WTC11 (cell line): ENCODE data around the gene TMEM156. TPM values are rescaled to one million over a fixed set of nuclear protein-coding genes. Genes with fewer than 3 reads are reported as not detected.
"Not testable (repeated sequence)": the region's sequence is repeated elsewhere in the genome, so short reads cannot be mapped to it uniquely, and the experiment has no call there.

ENCODE experiments used
- ATAC-seq: fragments of 200-7000 bp; cut with Tn5 transposase; 2 replicates; pipeline ENCODE4 v1.10.0; 2021; ENCODE audit warnings: mild to moderate bottlenecking, moderate library complexity
- CTCF ChIA-PET: fragments of 300-600 bp; sonication (Branson Sonifier 250); formaldehyde crosslinking; loops from one replicate; lab custom pipeline; 2021; ENCODE audit warnings: antibody characterized with exemption; lab: Charles Lee
- POLR2A ChIA-PET: fragments of 350-600 bp; sonication (Branson Sonifier 250); formaldehyde crosslinking; loops from one replicate; lab custom pipeline; 2021; ENCODE audit warnings: antibody characterized with exemption; lab: Charles Lee
- DNase-seq: peaks from one replicate; pipeline ENCODE4 v3.0.0; 2021; ENCODE audit warnings: low spot score
- H3K27ac Mint-ChIP-seq: 2 replicates; pipeline ENCODE4 v1.8.0; 2021; ENCODE audit warnings: mixed read lengths
- H3K27me3 Mint-ChIP-seq: 2 replicates; pipeline ENCODE4 v1.8.0; 2021; ENCODE audit warnings: low read depth, mild to moderate bottlenecking, moderate library complexity, mixed read lengths
- H3K36me3 Mint-ChIP-seq: 2 replicates; pipeline ENCODE4 v1.8.0; 2021; ENCODE audit warnings: mixed read lengths
- H3K4me1 Mint-ChIP-seq: 2 replicates; pipeline ENCODE4 v1.8.0; 2022; ENCODE audit warnings: mixed read lengths
- H3K4me3 Mint-ChIP-seq: 2 replicates; pipeline ENCODE4 v1.8.0; 2021; ENCODE audit warnings: mild to moderate bottlenecking, moderate library complexity, mixed read lengths
- H3K9me3 Mint-ChIP-seq: 2 replicates; pipeline ENCODE4 v1.8.0; 2021; ENCODE audit warnings: mixed read lengths
- AFF4 ChIP-seq: sonication (generic); formaldehyde crosslinking; IDR thresholded peaks from 2 replicates; pipeline ENCODE4 v1.8.1; 2023; ENCODE audit warnings: mild to moderate bottlenecking, missing genetic modification reagents, borderline replicate concordance
- AR ChIP-seq: fragments of 250-450 bp; sonication (Bioruptor Pico); IDR thresholded peaks from 2 replicates; pipeline ENCODE4 v1.9.0; 2021; ENCODE audit warnings: mild to moderate bottlenecking
- ESRRA ChIP-seq: sonication (generic); formaldehyde crosslinking; IDR thresholded peaks from 2 replicates; pipeline ENCODE4 v1.8.1; 2022; ENCODE audit warnings: mild to moderate bottlenecking, missing genetic modification reagents, borderline replicate concordance
- FOXJ3 ChIP-seq: sonication (generic); formaldehyde crosslinking; IDR thresholded peaks from 2 replicates; pipeline ENCODE4 v1.9.0; 2021; ENCODE audit warnings: missing genetic modification reagents, mild to moderate bottlenecking, borderline replicate concordance
- GABPB1 ChIP-seq: sonication (generic); formaldehyde crosslinking; IDR thresholded peaks from 2 replicates; pipeline ENCODE4 v1.8.1; 2023; ENCODE audit warnings: mild to moderate bottlenecking, missing genetic modification reagents
- IRF1 ChIP-seq: sonication (generic); formaldehyde crosslinking; IDR thresholded peaks from 2 replicates; pipeline ENCODE4 v1.8.0; 2023; ENCODE audit warnings: missing genetic modification reagents
- MLX ChIP-seq: sonication (generic); formaldehyde crosslinking; IDR thresholded peaks from 2 replicates; pipeline ENCODE4 v1.8.1; 2023; ENCODE audit warnings: mild to moderate bottlenecking, missing genetic modification reagents, moderate library complexity
- NFE2L1 ChIP-seq: sonication (generic); formaldehyde crosslinking; IDR thresholded peaks from 2 replicates; pipeline ENCODE4 v1.8.1; 2023; ENCODE audit warnings: missing genetic modification reagents
- NR1H2 ChIP-seq: sonication (generic); formaldehyde crosslinking; IDR thresholded peaks from 2 replicates; pipeline ENCODE4 v1.9.0; 2021; ENCODE audit warnings: mild to moderate bottlenecking, moderate library complexity, missing genetic modification reagents
- NR2C2 ChIP-seq: sonication (generic); formaldehyde crosslinking; IDR thresholded peaks from 2 replicates; pipeline ENCODE4 v1.8.0; 2022; ENCODE audit warnings: mild to moderate bottlenecking, missing genetic modification reagents
- SP1 ChIP-seq: sonication (generic); formaldehyde crosslinking; conservative IDR thresholded peaks from 2 replicates; pipeline ENCODE4 v1.8.1; 2022; ENCODE audit warnings: missing genetic modification reagents
- TEAD1 ChIP-seq: sonication (generic); formaldehyde crosslinking; IDR thresholded peaks from 2 replicates; pipeline ENCODE4 v1.8.0; 2022; ENCODE audit warnings: mild to moderate bottlenecking, missing genetic modification reagents
- TP53 ChIP-seq: sonication (generic); formaldehyde crosslinking; IDR thresholded peaks from 2 replicates; pipeline ENCODE4 v1.8.1; 2023; ENCODE audit warnings: mild to moderate bottlenecking, missing genetic modification reagents
- ZMAT4 ChIP-seq: fragments of 250-450 bp; sonication (Bioruptor Pico); IDR thresholded peaks from 2 replicates; pipeline ENCODE4 v1.9.0; 2021; ENCODE audit warnings: mild to moderate bottlenecking
- ZNF317 ChIP-seq: sonication (generic); formaldehyde crosslinking; IDR thresholded peaks from 2 replicates; pipeline ENCODE4 v1.8.1; 2023; ENCODE audit warnings: low read depth, mild to moderate bottlenecking, moderate library complexity, missing genetic modification reagents, borderline replicate concordance
- total RNA-seq: library from RNA; stranded (reverse); gene quantifications from 3 replicates; pipeline ENCODE4 v1.2.3, GENCODE V29; 2021

The TMEM156 gene
- total RNA-seq, 1 experiment from 2014 or later, result 0.24 TPM

GRCh38 chr4:39037941-39038340, 5.7 kb upstream of the TMEM156 start (continued):
- TF ChIP-seq MLX (CRISPR knock-in tag), result no peak
- no peak for TF ChIP-seq ZMAT4 (CRISPR knock-in tag)

GRCh38 chr4:39037491-39037825, 5.2 kb upstream of the TMEM156 start:
- H3K27me3 Mint-ChIP-seq, result no peaks in the 10 kb centered on the region
- peak; percentile 77 for ATAC-seq
- peaks cover 12% of the 10 kb centered on the region for H3K4me1 Mint-ChIP-seq
- ChIA-PET POLR2A (no interaction called here), CTCF (no interaction called here)
- no peaks in the 10 kb centered on the region for H3K36me3 Mint-ChIP-seq
- no peak for DNase-seq
- H3K27ac Mint-ChIP-seq, result peak overlapping the region; percentile 79; the same call in 1 of the 2 replicates
- H3K4me3 Mint-ChIP-seq, result no peak overlapping the region
- TF ChIP-seq TEAD1 (CRISPR knock-in tag), result no peak
- no peak for TF ChIP-seq NFE2L1 (CRISPR knock-in tag)
- no peak for TF ChIP-seq ESRRA (CRISPR knock-in tag)
- TF ChIP-seq ZMAT4 (CRISPR knock-in tag), result no peak
- TF ChIP-seq AFF4 (CRISPR knock-in tag), result no peak
- TF ChIP-seq ZNF317, result no peak
- no peak for TF ChIP-seq FOXJ3 (CRISPR knock-in tag)
- TF ChIP-seq SP1 (CRISPR knock-in tag), result no peak
- no peak for TF ChIP-seq TP53
- no peak for TF ChIP-seq GABPB1 (CRISPR knock-in tag)
- TF ChIP-seq, all 79 proteins: peak for 0
- H3K9me3 Mint-ChIP-seq, result no peaks in the 10 kb centered on the region

- TF ChIP-seq NR1H2 (no peak), AR (CRISPR knock-in tag) (no peak), IRF1 (CRISPR knock-in tag) (no peak), NR2C2 (no peak)
- POLR2A ChIA-PET, result no interaction called here
- ATAC-seq (no peak), DNase-seq (no peak)
- Mint-ChIP-seq H3K4me3 (no peak overlapping the region), H3K27ac (no peak overlapping the region), H3K36me3 (no peaks in the 10 kb centered on the region), H3K27me3 (no peaks in the 10 kb centered on the region), H3K9me3 (no peaks in the 10 kb centered on the region), H3K4me1 (peaks cover 8% of the 10 kb centered on the region)
- CTCF ChIA-PET, result no interaction called here
Measured at GRCh38 chr4:39036172-39036571, 4.0 kb upstream of the TMEM156 start.

GRCh38 chr4:39031590-39032020, 604 bp downstream of the TMEM156 start:
- H3K36me3 Mint-ChIP-seq, CTCF ChIA-PET, H3K9me3 Mint-ChIP-seq, H3K4me3 Mint-ChIP-seq, H3K4me1 Mint-ChIP-seq, H3K27me3 Mint-ChIP-seq, H3K27ac Mint-ChIP-seq, DNase-seq, POLR2A ChIA-PET, ATAC-seq: not testable (repeated sequence)
